Measurements from ENCODE around the gene SMAD7. TPM values are rescaled to one million over a fixed set of nuclear protein-coding genes. Genes with fewer than 3 reads are reported as not detected.

SMAD7 gene
- total and polyA plus RNA-seq, 4 donors = 11.8 to 58.8 (median 35.8) TPM

DNA sequence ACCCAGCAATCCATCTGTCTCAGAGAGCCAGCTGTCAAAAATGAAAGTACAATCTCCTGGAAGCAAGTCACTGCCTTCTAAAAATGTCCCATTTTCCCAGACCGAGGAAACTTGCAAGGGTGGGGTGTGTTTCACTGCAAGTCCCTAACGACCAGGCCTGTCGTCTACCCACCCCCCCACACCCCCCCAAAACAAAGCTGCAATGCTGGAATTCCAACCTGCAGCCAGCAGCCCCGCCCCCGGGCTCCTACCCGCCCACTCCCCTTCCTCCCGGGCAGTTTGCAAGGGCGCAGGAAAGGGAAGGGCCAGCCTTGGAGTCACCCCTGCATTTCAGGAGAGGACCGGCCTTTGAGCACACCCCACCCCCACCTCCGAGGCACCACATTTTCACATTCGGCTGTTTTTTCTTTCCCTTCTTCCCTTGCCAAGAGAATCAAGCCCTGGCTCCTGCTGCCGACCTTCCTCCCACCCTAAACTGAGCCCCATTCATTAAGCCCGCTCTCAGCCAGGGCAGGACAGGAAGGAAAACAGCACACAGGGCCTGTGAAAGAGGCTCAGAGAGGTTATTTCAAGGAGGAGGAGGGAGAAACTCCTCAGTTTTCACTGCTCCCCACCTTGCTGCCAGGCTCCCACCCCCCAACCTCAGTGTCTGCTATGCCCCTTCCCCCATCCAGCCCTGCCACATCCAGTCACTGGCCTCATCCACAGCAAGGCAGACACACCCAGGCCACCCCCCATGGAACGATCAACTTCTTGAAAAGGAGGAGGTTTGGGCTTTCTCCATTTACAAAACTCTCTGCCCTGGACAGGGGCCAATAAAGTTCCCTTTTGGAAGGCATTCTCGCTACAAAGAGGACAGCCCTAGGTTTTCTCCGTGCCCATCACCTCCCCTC, 11.3 kb downstream of the SMAD7 start:
- Histone ChIP-seq H3K9me3 (ENCODE audit: control insufficient read depth in 4 of 4, insufficient read depth in 3 of 4, low read length in 3 of 4) (no peaks in the 10 kb centered on the region), H3K4me1 (ENCODE audit: control insufficient read depth in 5 of 5, insufficient read depth in 5 of 5, low read length in 5 of 5) (peaks cover 21 to 96% (median 66%) of the 10 kb centered on the region in 5 donors), H3K9ac (ENCODE audit: insufficient read depth in 1 of 2, low read length in 2 of 2) (no peak overlapping the region), H3K4me3 (no peak overlapping the region), H3K36me3 (ENCODE audit: control insufficient read depth in 4 of 4, insufficient read depth in 4 of 4, low read length in 4 of 4) (peaks cover 0 to 26% (median 13%) of the 10 kb centered on the region in 4 donors), H3K27ac (ENCODE audit: low read depth in 1 of 2, low read length in 1 of 2) (peak overlapping the region in 1 of 2 donors; percentile 90), H3K27me3 (ENCODE audit: control insufficient read depth in 3 of 3, insufficient read depth in 3 of 3, low read length in 2 of 3) (no peaks in the 10 kb centered on the region)
- DNase-seq (peak; percentile 81 to 93 (median 90)), ATAC-seq (ENCODE audit: insufficient read depth, low FRiP score) (no peak)
- TF ChIP-seq, protein P1, sequence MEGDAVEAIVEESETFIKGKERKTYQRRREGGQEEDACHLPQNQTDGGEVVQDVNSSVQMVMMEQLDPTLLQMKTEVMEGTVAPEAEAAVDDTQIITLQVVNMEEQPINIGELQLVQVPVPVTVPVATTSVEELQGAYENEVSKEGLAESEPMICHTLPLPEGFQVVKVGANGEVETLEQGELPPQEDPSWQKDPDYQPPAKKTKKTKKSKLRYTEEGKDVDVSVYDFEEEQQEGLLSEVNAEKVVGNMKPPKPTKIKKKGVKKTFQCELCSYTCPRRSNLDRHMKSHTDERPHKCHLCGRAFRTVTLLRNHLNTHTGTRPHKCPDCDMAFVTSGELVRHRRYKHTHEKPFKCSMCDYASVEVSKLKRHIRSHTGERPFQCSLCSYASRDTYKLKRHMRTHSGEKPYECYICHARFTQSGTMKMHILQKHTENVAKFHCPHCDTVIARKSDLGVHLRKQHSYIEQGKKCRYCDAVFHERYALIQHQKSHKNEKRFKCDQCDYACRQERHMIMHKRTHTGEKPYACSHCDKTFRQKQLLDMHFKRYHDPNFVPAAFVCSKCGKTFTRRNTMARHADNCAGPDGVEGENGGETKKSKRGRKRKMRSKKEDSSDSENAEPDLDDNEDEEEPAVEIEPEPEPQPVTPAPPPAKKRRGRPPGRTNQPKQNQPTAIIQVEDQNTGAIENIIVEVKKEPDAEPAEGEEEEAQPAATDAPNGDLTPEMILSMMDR (IDR thresholded peaks at IDR 0.05; ENCODE audit: control extremely low read depth, extremely low read depth) = no peak
- WGBS, 2 donors = 10 to 12% methylated on average over 15 to 16 of the region's 16 CpGs

DNA sequence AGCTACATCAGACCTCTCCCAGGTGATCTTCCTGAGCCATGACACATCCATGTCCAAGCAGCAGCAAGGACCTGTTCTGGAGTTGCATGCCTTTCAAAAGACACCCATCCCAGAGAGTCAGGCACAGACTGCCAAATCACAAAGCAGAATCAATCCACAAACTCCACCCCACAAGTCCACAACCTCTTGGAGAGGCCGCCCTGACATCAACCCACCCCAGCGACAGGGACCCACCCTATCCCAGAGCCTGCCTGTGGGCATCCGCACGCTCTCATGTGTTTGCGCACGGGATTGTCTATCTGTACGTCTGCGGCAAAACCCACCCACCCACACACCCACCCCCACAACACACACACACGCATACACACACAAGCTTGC, 11.9 kb downstream of the SMAD7 start:
- Histone ChIP-seq H3K4me1 (ENCODE audit: control insufficient read depth in 5 of 5, insufficient read depth in 5 of 5, low read length in 5 of 5) (peaks cover 26 to 96% (median 72%) of the 10 kb centered on the region in 5 donors), H3K4me3 (no peak overlapping the region), H3K36me3 (ENCODE audit: control insufficient read depth in 4 of 4, insufficient read depth in 4 of 4, low read length in 4 of 4) (peaks cover 0 to 26% (median 12%) of the 10 kb centered on the region in 4 donors), H3K27ac (ENCODE audit: low read depth in 1 of 2, low read length in 1 of 2) (peak overlapping the region in 1 of 2 donors; percentile 79), H3K9ac (ENCODE audit: insufficient read depth in 1 of 2, low read length in 2 of 2) (no peak overlapping the region), H3K27me3 (ENCODE audit: control insufficient read depth in 3 of 3, insufficient read depth in 3 of 3, low read length in 2 of 3) (no peaks in the 10 kb centered on the region), H3K9me3 (ENCODE audit: control insufficient read depth in 4 of 4, insufficient read depth in 3 of 4, low read length in 3 of 4) (no peaks in the 10 kb centered on the region)
- DNase-seq = no peak
- no peak for ATAC-seq (ENCODE audit: insufficient read depth, low FRiP score)
- WGBS, 2 donors = 45 to 57% methylated on average over 9 of the region's 9 CpGs
- TF ChIP-seq, protein P1 (IDR thresholded peaks at IDR 0.05; ENCODE audit: control extremely low read depth, extremely low read depth) = no peak

DNA sequence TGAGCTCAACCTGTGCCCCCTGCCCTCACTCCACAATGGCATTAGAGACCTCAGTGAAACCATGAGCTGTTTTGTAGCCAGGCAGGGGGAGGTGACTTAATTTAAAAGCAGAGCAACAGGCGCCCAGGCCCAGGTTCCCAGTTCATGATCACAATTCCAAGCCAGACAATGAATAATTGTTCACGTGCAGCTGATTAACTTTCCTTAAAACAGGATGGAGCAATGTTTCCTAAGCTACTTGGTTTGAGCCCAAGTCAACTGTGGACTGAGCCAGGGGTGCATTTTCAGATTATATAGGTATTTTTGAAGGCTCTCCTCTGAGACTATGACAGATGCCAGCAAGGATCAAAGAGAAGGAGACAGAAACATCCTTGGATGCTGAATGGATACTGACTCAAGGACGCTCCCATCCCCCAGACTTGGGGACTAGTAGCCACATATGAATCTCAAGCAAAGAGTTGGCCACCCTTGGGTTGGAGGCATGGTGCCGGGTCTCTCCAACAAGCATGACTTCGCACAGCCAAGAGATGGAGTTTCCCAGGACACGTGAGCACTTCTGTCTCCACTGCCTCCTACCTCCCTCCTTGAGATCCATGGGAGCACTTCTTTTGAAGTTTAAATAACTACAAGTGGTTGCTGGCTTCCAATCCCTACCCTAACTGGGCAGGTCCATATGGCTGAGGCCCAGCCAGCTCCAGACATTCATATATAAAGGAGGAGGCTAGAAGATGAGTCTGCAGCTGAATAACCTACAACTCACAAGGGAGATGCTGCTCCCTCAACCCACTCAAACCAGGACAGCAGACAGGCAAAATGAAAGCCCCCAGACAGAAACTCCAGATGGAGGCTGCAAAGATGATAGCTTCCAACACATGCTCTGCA, 12.7 kb downstream of the SMAD7 start:
- 67 to 68% methylated on average over 6 of the region's 6 CpGs for WGBS, 2 donors
- DNase-seq = no peak
- Histone ChIP-seq H3K9me3 (ENCODE audit: control insufficient read depth in 4 of 4, insufficient read depth in 3 of 4, low read length in 3 of 4) (no peaks in the 10 kb centered on the region), H3K9ac (ENCODE audit: insufficient read depth in 1 of 2, low read length in 2 of 2) (no peak overlapping the region), H3K36me3 (ENCODE audit: control insufficient read depth in 4 of 4, insufficient read depth in 4 of 4, low read length in 4 of 4) (peaks cover 0 to 28% (median 12%) of the 10 kb centered on the region in 4 donors), H3K4me1 (ENCODE audit: control insufficient read depth in 5 of 5, insufficient read depth in 5 of 5, low read length in 5 of 5) (peaks cover 32 to 96% (median 75%) of the 10 kb centered on the region in 5 donors), H3K4me3 (no peak overlapping the region), H3K27me3 (ENCODE audit: control insufficient read depth in 3 of 3, insufficient read depth in 3 of 3, low read length in 2 of 3) (no peaks in the 10 kb centered on the region), H3K27ac (ENCODE audit: low read depth in 1 of 2, low read length in 1 of 2) (peak overlapping the region in 1 of 2 donors; percentile 79)
- no peak for ATAC-seq (ENCODE audit: insufficient read depth, low FRiP score)
- TF ChIP-seq, protein P1 (IDR thresholded peaks at IDR 0.05; ENCODE audit: control extremely low read depth, extremely low read depth) = no peak

All from lung (tissue), 12 donors.